Activated gamma-delta T cell treated with anti-CD3 and anti-CD28 coated beads, Interleukin-2, amount 50 U/mL, for 16 hours (primary cell): ENCODE results near the gene CHGA.

Source experiments
- DNase-seq: peaks from one replicate; pipeline ENCODE4 v3.0.0-alpha.2; 2020; ENCODE audit warnings: low read depth

Gene CHGA

DNA sequence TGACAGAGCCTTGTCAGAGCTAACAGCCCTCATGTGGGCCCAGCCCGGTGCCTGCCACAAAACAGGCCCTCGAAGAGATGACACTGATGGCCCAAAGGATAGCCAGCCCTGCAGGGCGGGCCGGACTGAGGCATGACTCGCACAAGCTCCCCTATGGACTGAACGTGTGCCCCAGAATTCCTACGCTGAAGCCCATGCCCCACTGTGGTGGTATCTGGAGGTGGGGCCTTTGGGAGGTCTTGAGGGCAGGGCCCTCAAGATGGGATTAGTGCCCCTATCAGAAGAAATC lies 38.6 kb downstream of the CHGA start:
- DNase-seq = no peak

DNA sequence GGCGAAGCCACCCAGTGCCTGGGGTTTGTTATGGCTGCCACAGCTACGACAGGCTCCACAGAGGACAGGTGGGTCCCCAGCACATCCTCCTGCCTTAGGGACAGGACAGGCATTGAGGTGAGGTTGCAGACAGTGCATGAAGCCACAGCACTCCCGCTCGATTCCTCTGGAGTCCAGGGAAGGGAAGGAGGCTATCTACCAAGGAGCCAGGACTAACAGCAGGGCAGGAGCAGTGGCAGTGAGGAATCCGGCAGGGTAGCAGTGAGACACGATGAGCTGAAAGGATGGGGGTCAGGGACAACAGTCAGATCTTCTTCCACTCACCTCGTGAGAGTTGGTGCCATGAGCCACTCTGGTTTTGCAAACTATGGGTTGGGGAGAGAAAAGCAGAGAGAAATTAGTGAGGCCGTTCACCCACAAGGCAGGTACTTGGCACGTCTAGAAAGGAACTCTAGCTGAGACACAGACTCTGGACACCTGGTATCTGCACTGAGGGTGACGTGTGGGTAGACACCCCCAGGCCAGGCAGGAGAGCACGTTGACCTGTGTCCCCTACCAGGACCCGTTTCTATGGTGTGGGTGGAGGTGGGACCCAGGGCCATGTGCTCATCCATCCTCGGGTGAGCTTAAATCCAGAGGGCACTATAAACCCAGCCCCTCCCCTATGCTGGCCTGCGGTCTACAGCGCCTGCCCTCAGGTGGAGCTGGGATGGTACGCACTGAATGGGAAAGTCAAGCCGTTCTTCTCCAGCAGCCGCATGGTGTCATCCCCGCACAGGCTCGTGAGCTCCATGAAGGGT lies 39.3 kb downstream of the CHGA start:
- DNase-seq = no peak

DNA sequence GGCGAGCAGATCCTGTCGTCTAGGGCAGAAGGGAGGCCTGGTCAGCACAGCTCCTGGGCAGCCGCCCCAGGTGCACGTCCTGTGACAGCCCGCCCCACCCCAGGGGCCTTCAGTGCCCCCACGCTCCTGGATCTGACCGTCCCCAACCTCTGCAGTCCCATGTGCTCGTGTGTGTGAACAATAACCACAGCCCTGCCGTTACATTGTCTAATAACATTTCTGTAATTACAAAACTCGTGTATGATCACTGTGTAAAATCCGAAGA lies 39.8 kb downstream of the CHGA start:
- DNase-seq = no peak

DNA sequence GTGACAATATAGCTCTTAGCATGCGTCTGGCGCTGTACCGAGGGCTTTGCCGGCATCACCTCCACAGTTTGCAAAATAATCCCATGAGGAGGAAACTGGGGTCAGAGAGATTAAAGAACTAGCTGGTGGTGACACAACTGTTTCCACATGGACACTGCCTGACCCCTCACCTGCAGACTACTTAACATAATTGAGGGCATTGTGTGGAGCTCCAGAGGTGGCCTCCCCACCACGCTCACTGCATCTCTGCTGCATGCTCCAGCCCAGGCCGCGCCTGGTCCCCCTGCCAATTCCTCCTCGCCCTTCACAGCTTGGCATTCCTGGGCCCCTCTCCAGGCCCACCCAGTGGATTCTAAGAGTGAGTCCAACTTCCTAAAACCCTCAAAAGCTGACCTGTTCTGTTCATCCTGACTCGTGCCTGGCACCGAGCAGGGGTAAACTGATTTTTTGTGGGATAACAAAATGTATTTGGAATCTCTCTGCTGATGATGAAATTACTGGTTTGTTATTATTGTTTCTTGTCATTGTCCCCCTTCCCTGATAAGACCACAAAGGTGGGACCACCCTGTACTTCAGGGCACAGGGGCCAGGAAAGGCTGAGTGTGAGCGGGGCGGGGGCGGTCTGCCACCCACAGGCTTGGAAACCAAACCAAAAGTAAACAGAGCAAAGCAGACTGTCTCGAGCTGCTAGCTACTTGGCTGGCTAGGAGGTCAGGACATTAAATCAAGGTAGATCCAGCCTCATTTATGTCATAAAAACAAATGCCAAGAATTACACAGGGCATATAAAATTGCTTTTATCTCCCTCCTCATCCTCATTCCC lies 40.6 kb downstream of the CHGA start:
- DNase-seq = no peak

DNA sequence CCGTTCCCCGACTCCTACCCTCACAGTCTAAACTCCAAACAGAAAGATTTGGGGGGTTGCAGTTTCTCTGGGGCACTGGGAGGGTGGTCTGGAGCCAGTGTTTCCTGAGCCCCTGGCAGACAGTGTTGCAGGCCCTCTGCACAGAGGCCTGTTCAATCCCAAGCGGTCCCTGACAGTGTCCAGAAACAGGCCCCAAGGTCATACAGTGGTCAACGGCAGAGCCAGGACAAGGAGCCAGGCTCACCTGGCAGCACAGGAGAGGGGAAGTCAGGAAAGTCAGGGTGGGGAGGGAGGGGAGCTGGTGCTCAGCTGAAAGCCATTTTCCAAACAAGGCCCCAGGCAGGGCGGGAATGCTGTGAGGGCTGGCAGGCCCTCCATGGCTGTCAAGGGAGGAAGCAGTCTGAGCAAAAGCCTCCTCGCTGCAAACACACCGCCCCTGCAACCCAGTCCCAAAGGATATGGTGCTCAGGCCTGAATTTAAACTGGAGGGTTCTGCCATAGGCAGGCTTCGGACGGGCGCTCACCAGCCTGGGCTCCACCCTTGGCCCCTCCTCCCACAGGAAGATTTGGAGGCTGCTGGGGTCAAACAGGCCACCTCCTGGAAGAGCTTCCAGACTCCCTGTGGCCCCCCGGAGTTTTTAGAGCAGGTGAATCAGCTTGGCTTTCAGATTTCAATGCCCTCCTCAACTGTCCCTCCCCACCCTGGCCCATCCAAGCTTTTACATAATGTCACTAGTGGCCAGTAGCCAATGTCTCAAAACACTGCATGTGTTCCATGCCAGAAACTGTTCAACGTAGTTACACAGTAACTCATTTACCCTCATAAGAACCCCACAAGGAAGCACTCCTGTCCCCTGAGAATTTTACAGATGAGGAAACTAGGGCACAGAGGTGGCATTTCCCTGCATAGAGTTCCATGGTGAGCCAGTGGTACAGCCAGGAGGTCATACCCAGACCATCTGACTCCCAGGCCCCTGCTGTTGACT lies 41.5 kb downstream of the CHGA start:
- DNase-seq = no peak

DNA sequence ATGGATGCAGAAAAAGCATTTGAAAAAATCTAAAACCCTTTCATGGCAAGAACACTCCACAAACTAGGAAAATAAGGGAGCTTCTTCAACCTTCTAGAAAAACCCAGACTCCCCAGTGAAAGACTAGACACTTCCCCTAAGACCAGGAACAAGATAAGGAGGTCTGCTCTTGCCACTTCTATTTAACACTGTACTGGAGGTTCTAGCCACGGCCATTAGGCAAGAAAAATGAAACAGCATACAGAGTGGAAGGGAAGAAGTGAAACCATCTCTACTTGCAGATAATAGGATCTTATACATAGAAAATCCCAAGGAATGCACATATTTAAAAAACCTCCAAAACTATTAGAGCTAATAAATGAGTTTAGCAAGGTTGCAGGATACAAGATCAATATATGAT lies 42.3 kb downstream of the CHGA start:
- DNase-seq = no peak

DNA sequence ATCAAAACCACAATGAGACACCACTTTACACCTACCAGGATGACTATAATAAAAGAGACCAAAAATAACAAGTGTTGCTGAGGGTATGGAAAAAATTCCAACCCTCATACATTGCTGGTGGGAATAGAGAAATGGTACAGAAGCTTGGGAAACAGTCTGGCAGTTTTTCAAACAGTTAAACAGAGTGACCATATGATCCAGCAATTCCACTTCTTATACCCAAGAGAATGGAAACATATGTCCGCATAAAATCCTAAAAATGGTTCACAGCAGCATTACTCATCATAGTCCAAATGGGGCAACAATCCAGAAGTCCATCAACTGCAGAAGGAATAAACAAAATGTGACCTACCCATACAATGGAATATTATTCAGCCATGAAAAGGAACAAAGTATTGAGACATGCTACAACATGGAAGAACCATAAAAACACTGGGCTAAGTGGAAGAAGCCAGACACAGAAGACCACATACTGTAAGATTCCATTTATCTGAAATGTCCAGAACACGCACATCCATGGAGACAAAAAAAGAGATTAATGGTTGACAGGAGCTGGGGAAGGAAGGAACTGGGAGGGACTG lies 44.5 kb downstream of the CHGA start:
- no peak for DNase-seq

DNA sequence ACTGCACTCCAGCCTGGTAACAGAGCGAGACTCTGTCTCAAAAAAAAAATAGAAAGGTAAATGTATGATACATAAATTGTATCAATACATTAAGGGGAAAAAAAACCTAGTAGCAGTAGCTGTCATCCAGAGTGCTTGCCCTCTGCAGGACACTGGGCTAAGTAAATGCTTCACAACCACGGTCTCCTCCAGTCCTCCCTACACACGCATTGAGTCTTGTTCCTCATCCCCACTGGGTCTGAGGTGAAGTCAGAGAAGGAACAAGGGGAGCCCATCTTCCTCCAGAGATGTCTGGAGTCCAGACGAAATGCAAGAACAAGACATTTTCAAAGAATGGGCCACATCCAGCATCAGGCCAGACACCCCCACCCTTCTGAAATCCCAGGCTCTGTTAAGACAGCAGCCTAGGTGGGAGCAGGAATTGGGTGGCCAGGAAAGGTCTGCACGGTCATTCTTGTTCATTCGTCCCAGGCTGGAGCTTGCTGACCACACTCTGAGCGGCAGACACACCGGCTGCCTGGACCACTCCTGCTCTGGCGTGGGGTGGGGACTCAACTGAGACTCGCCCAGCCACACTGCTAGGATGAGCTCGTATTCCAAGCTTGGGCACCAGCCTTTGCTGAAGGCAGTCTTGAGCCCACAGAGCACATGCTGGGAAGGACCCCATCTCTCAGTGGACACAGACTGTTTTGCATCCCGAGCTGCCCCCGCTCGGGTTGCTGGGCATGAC lies 45.5 kb downstream of the CHGA start:
- no peak for DNase-seq

DNA sequence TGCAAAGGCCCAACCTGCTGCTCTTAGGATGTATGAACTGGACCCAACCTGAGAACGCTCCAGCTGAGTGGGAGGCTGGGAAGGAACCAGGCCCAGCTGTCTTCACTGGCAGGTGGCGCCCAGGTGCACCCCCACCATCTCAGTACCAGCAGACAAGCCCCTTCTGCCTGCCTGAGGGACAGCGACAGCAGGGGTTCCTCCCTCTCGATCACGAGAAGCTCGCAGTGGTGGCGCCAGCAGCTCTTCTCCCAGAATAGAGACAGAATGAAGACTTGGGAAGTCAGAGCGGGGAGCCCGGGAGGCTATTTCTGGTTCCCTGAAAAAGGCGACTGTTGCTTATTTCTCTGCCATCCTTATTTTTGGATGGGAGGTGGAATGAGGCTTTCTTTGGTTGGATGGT lies 46.5 kb downstream of the CHGA start:
- DNase-seq = no peak

DNA sequence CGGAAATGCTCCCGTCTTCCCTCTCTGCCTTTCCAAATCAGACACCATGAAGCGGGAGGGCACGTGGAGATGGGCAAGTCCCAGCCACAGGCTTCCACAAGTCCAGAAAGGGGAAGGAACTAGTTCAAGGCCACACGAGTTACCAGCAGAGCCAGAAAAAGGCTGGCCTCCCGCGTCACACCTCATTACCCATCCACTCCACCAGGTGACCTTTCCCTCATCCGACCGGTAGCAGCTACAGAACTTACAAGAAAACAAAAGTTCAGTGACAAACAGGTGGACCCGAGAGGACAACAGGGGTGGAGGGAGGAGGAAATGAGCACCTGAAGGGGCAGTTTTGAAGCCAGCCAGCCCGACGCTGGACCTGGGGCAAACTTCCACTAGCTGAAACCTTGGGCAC lies 46.9 kb downstream of the CHGA start:
- DNase-seq = no peak

DNA sequence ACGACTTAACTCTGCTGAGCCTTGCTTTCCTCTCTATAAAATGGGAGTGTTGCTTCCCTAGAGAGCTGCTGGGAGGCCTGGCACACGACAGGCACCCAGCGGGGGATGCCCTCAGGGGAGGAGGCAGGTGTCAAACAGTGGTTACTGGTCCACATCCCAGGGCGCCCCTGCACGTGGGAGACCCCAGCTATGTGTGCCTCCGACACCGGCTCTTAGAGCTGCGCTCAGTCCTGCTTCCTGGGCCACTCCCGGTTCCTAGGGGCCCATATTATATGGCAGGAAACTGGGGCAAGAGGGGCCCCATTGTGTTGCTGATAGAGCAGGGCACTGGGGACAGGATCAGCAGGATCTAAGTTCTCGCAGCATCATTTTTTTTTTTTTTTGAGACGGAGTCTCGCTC lies 47.3 kb downstream of the CHGA start:
- no peak for DNase-seq

DNA sequence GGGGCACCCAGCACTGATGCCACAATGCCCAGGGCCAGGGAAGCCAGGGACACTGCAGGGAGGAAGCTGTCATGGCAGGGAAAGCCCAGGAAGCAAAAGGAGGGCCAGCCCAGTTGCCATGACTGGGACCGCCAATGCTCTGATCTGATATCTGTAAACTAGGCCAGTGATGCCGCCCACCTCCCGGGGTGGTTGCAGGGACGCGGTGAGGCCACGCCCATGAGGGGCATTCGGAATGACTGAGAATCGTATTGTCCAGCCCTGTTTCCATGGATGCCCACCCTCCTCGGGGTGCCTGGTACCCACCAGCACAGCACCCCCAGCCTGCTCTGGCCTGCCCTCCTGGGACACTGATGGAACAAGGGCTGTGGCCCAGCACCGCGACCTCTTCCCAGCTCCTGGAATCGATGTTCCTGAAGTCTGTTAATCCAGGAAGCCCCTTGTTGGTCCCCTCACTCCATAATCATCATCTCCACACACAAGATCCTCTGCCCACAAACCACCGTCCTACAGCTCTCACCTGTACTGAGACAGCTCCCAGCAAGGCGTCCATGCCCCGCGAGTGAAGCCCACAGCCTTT lies 48.7 kb downstream of the CHGA start:
- no peak for DNase-seq

DNA sequence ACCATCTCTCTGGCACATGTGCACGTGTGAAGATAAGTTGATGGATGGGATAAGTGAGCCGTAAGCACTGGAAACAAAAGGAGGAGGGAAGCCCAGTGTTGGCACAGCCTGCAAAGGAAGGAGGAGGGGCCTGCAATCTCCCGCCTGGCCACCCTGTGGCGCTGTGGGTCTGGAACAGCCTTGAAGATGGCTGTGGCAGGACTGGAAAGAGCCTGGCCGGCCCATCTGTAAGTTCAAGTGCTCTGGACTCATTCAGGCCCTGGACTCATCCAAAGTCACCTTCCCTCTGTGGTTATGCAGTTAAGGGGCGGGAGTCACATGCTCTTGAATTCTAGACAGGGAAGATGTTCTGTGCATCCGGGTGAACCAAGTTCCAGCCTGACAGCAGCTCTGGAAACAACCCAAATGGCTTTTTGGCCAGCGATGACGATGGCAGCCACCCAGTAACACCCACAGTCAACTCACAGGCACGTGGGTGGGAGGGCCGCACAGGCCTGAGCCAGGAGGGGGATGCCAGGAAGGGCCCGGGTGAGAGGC lies 50.4 kb downstream of the CHGA start:
- DNase-seq = no peak

DNA sequence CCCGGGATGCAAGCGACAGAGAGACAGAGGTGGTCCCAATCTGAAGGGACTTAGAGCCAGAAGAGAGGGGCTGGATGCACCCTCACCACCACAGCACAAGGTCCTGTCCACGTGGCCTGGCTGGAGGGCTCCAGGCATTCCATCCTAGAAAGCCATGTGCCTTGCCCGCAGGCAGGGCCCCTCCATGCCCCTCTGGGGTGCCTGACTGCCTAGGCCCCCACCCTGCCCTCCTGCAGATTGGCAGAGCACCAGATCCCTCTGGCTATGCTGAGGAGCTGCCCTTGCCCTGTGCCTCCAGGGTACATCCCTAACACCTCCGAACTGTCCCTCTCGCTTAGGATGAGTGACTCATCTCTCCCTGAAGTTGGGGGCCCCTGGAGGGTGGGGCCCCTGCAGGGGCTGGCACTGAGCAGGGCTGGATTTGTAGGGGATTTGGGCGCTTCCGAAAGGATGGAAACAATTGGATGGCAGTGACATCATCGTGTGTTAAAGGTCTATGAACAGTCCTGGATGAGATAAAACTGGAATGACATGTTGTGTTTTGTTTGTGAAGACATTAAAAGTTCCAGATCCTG lies 50.9 kb downstream of the CHGA start:
- no peak for DNase-seq

DNA sequence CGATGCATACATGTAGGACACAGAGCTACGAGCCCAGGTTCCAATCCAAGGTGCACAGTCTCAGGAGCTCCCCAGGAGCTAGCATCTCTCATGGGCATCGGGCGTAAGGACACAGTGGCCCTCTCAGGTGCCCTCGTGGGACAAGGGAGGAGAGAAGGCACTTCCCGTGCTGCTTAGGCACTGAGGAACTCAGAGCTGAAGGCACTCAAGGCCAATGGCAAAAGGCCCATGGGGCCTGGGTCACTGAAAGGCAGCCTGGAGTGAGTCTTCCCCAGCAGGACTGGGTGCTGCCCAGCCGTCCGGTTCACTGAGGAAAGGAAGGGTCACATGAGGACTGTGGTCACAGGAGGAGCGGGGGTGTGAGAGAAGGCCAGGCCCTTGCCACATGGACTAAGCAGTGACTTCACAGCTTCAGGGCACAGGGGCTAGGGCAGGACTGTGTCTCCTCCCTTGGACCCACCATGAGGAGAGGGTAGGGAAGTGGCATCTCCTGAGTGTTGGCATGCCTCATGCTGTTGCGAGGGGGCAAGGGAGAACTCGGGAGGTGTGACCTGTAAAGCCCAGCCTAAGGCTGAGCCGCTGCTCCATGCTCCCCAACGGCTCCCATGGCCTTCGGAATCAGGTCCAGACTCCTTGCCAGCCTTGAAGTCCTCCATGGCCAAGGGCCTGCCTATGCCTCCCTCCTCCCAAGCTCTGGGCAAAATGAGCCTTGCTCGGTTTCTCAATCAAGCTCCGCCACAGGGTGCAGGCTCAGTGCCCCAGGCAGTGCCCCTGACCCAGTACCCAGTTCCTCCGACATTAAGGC lies 51.8 kb downstream of the CHGA start:
- DNase-seq = no peak

DNA sequence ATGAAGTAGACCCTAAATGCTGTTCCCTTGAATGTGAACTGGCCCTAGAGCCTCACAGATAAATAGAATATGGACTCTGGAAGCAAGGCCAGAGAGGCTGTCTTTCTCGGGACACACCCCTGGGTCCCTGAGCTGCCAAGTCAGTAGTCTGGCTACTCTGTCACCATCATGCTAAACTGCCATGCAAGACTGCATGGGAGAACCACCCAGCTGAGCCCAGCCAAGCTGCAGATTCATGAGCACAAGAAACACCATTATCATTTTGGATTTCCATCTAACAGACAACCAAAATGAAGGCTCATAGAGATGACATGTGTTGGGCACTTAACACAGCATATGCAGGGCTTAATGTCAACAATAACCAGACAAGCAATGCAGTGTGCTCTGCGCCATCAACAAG lies 53.3 kb downstream of the CHGA start:
- DNase-seq = no peak

DNA sequence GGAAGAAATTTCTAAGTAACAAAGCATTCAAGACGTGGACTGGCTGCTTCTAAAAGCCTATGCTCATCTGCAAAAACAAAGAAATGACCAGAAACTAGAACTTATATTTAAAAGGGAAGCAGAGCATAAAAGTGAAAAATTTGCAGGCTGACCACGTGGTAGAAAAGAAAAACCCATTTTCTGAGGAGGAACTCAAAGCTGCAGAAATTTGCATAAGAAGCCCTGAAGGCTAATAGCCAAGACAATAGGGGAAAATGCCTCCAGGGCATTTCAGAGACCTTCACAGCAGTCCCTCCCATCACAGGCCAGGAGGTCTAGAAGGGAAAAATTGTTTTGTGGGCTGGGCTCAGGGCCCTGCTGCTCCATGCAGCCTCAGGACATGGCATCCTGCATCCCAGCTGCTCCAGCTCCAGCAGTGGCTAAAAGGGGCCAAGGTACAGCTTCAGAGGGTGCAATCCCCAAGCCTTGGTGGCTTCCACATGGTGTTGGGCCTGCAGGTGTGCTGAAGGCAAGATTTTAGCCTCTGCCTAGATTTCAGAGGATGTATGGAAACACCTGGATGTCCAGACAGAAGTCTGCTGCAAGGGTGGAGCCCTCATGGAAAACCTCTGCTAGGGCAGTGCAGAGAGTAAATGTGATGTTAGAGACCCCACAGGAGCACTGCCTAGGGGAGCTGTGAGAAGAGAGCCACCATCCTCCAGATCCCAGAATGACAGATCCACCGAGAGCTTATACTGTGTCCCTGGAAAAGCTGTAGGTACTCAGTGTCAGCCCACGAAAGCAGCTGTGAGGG lies 55.5 kb downstream of the CHGA start:
- no peak for DNase-seq

DNA sequence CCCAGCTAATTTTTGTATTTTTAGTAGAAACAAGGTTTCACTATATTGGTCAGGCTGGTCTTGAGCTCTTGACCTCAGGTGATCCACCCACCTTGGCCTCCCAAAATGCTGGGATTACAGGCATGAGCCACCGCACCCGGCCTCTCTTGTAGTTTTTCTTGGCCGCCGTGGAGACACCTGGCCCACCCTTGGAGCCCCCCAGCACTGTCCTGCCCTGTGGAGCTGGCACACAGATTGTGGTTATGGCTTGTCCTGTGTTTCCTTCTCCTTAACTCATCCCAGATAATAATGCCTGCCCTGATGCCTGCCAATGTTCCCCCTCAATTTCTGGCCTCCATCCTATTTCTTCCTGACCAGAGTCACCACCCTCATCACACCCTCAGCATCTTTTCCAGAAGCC lies 57.9 kb downstream of the CHGA start:
- DNase-seq = no peak

DNA sequence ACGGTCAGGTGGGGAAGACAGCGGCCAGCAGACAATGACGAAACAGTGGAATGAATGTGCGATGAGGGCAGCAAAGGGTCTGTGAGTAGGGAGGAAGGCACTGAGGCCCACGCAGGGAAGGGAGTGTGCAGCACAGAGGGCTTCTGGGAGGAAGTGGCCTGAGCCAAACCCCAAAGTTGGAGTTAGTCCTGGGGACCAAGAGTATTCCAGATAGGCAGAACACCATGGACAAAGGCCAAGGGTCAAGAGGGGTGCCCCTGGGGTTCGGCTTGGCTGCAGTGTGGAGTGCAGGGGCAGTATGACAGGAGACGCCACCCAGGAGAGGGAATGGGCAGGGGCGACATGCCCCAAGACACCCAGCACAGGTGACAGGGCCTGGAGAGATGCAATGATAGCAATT lies 58.8 kb downstream of the CHGA start:
- no peak for DNase-seq
